ENCODE results near the gene LAMC1.

GRCh38 chr1:183195142-183195574, 171.9 kb downstream of the LAMC1 start:
- TF ChIP-seq POLR2AphosphoS5 (IDR thresholded peaks at IDR 0.05) (no peak), CTCF (IDR thresholded peaks at IDR 0.05) (no peak)
